HEK293T (cell line): ENCODE results near the gene INTS15.
"Not testable (repeated sequence)": the region's sequence is repeated elsewhere in the genome, so short reads cannot be mapped to it uniquely, and the experiment has no call there.

ENCODE experiments used
- CTCF ChIA-PET: fragments of 350-600 bp; formaldehyde crosslinking; extraction: SDS; loops from one replicate; lab custom pipeline; 2021; ENCODE audit warnings: antibody characterized with exemption, inconsistent platforms; lab: Yijun Ruan, JAX
- POLR2A ChIA-PET: fragments of 350-600 bp; formaldehyde crosslinking; extraction: SDS; loops from one replicate; lab custom pipeline; 2020; ENCODE audit warnings: antibody characterized with exemption, inconsistent platforms; lab: Yijun Ruan, JAX
- DNase-seq: peaks from one replicate; pipeline ENCODE4 v3.0.0; 2012; ENCODE audit warnings: mixed read lengths; ENCODE audit errors: extremely low spot score
- ARNT ChIP-seq: fragments of 450-650 bp; IDR thresholded peaks from 2 replicates; pipeline ENCODE4 v1.6.1; 2017; ENCODE audit warnings: mild to moderate bottlenecking
- BHLHE40 ChIP-seq: fragments of 450-650 bp; IDR thresholded peaks from 2 replicates; pipeline ENCODE4 v1.6.1; 2016; ENCODE audit warnings: mild to moderate bottlenecking, moderate library complexity, borderline replicate concordance
- CTBP1 ChIP-seq: fragments of 450-650 bp; IDR thresholded peaks from 2 replicates; pipeline ENCODE4 v1.6.1; 2016; ENCODE audit warnings: borderline replicate concordance
- ELF4 ChIP-seq: fragments of 450-650 bp; IDR thresholded peaks from 2 replicates; pipeline ENCODE4 v1.6.1; 2017; ENCODE audit warnings: antibody characterized with exemption
- FOXA1 ChIP-seq: fragments of 450-650 bp; IDR thresholded peaks from 2 replicates; pipeline ENCODE4 v1.6.1; 2016; ENCODE audit warnings: mild to moderate bottlenecking
- FOXK2 ChIP-seq: fragments of 450-650 bp; IDR thresholded peaks from 2 replicates; pipeline ENCODE4 v1.6.1; 2016; ENCODE audit warnings: mild to moderate bottlenecking
- FOXM1 ChIP-seq: fragments of 450-650 bp; IDR thresholded peaks from 2 replicates; pipeline ENCODE4 v1.6.1; 2017; ENCODE audit warnings: mild to moderate bottlenecking, borderline replicate concordance
- HDGF ChIP-seq: fragments of 450-650 bp; IDR thresholded peaks from 2 replicates; pipeline ENCODE4 v1.6.1; 2017; ENCODE audit warnings: antibody characterized with exemption, borderline replicate concordance
- L3MBTL2 ChIP-seq: fragments of 450-650 bp; conservative IDR thresholded peaks from 2 replicates; pipeline ENCODE4 v1.6.1; 2016; ENCODE audit warnings: mild to moderate bottlenecking
- LEF1 ChIP-seq: fragments of 450-650 bp; IDR thresholded peaks from 2 replicates; pipeline ENCODE4 v1.6.1; 2017; ENCODE audit warnings: mild to moderate bottlenecking, borderline replicate concordance
- NFRKB ChIP-seq: fragments of 450-650 bp; IDR thresholded peaks from 2 replicates; pipeline ENCODE4 v1.6.1; 2016; ENCODE audit warnings: mild to moderate bottlenecking, moderate library complexity
- PKNOX1 ChIP-seq: fragments of 450-650 bp; IDR thresholded peaks from 2 replicates; pipeline ENCODE4 v1.6.1; 2016
- SP1 ChIP-seq: fragments of 450-650 bp; IDR thresholded peaks from 2 replicates; pipeline ENCODE4 v1.6.1; 2017
- SUZ12 ChIP-seq: fragments of 450-650 bp; IDR thresholded peaks from 2 replicates; pipeline ENCODE4 v1.6.1; 2016; ENCODE audit warnings: mild to moderate bottlenecking
- TARDBP ChIP-seq: fragments of 450-650 bp; IDR thresholded peaks from 2 replicates; pipeline ENCODE4 v1.6.1; 2016
- ZNF384 ChIP-seq: fragments of 450-650 bp; IDR thresholded peaks from 2 replicates; pipeline ENCODE4 v1.6.1; 2016

Gene INTS15

DNA sequence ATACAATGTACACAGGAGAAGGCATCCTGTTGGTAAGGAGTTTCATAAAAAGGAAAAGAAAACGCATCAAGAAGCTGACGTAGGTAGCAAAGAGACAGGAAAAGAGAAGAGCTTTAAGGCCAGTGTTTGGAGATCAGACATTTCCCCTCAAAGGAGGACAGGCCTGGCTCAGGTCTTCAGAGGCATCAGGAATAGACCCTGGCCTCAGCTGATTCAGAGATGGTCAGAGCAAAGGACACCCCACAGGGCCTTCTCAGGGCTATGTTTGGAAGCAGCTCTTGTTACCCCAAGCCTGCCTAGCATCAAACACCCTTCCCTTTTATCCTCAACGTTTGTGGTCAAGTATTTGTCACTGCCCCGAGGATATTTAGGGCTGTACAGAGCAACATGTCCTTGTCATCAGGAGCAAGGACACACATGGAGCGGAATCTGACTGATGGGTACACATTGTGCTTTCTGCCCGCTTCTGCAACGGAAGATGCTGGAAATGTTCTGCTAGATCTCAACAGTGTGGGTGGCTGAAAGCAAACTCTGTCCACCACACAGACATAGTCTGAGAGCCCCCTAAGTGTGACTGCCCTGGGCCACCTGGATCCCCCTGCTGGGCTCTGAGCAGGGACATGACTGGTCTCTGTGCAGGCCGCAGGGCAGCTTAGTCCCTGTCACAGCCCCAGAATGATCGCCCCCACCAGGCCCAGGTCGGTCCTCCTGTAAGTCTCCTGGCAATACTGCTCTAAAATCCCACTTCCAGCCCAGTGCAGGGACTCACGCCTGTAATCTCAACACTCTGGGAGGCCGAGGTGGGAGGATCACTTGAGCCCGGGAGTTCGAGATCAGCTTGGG lies 13.6 kb upstream of the INTS15 start:
- TF ChIP-seq SUZ12: no peak
- TF ChIP-seq LEF1: no peak
- TF ChIP-seq SP1: no peak
- no peak for TF ChIP-seq CTBP1
- TF ChIP-seq FOXM1: no peak
- CTCF ChIA-PET: interaction anchor here (0.6 to 2.0 kb wide), 5 partner anchors 14 to 68 kb away, joined by 3 to 8 read pairs (median 4); no protein-coding TSS in a partner anchor
- peak; percentile 35 for DNase-seq
- POLR2A ChIA-PET: interaction anchor here (1.0 to 1.5 kb wide), 4 partner anchors 14 to 71 kb away, joined by 3 to 5 read pairs (median 4); partner anchors contain the start of gene INTS15

DNA sequence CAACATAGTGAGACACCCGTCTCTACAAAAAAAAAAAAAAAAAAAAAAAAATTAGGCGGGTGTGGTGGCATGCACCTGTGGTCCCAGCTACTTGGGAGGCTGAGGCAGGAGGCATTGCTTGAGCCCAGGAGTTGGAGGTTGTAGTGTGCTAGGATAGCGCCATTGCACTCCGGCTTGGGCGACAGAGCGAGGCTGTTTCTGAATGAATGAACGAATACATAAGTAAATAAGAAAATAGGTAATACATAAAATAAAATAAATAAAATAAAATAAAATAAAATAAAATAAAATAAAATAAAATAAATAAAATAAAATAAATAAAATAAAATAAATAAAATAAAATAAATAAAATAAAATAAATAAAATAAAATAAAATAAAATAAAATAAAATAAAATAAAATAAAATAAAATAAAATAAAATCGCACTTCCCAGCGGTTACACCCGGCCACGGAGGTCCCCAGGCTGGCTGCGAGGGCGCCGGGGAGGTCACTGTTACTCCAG lies 12.9 kb upstream of the INTS15 start:
- ChIA-PET CTCF (interaction anchor here (1.6 kb wide), 1 partner anchor 18 kb away, joined by 8 read pairs; no protein-coding TSS in a partner anchor), POLR2A (interaction anchor here (0.5 to 1.6 kb wide), 6 partner anchors 8 to 220 kb away, joined by 3 to 5 read pairs (median 3); no protein-coding TSS in a partner anchor)
- not testable (repeated sequence) for DNase-seq
- peak; percentile 83; the same call in 1 of the 2 replicates for TF ChIP-seq ZNF384

DNA sequence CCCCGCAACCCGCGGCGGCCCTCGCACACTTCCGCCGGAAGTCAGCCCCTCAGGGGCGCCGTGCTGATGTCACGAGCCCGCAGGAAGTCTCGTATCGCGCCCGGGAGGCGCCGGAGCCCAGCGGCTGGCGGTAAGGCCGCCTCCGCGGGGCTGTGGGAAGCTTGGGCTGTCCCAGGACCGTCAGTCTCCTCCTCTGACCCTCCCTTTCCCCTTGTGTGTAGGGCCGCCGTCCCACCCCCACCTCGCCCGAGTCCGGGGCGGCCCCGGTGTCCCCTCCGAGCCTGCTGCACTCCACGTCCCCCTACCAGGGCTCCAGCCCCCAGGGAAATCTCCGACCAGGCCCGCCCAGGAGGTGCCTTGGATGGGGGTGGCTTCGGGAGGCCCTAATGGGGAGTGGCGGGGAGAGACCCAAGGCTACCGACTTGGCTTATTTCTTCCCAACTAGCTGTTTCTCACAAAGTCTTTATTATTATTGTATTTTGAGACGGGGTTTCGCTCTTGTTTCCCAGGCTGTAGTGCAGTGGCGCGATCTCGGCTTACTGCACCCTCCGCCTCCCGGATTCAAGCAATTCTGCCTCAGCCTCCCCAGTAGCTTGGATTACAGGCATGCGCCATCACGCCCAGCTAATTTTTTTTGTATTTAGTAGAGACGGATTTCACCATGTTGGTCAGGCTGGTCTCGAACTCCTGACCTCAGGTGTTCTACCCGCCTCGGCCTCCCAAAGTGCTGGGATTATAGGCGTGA lies 12.3 kb upstream of the INTS15 start, which contains the start of gene ZDHHC4:
Gene ZDHHC4 (plus strand): TSS at position 86 of the 745 bp plus-strand sequence. CDS start 3,108 bp downstream, outside the sequence.
- ChIA-PET CTCF (interaction anchor here (1.5 to 1.6 kb wide), 2 partner anchors 12 to 19 kb away, joined by 7 to 8 read pairs; partner anchors contain the start of gene INTS15), POLR2A (interaction anchor here (0.5 to 1.6 kb wide), 9 partner anchors 9 to 221 kb away, joined by 3 to 9 read pairs (median 3); partner anchors contain the start of gene INTS15)
- DNase-seq: peak; percentile 97
- TF ChIP-seq FOXA1 (no peak), BHLHE40 (no peak), ELF4 (peak; percentile 45; the same call in 1 of the 2 replicates), SP1 (no peak), FOXK2 (no peak)

DNA sequence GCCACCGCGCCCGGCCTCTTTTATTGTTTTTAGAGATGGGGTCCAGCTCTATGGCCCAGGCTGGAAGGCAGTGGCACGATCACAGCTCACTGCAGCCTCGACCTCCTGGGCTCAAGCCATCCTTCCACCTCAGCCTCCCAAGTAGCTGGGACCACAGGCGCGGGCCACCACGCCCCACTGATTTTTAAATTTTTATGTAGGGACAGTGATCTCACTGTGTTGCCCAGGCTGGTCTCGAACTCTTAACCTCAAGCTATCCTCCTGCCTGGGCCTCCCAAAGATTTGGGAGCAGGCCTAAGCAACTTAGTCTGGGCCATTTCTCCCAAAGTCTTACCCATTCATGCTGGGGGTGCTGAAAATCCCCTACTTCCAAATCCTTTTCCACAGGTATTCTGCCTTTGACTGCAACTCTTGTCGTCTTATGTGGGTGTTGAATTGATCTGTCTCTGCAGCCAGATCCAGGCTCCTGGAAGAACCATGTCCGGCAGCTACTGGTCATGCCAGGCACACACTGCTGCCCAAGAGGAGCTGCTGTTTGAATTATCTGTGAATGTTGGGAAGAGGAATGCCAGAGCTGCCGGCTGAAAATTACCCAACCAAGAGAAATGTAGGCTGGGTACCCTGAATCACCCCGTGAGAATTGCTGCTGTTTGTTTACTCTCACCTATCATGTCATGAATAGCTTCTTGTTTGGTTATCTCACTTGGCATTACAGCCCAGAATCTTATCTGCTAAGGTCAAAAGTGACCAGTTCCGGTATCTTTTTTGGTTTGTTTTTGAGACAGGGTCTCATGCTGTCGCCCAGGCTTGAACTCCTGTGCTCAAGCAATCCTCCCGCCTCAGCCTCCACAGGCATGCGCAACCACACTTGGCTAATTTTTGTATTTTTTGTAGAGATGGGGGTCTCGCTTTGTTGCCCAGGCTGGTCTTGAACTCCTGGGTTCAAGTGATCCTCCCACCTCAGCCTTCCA lies 11.4 kb upstream of the INTS15 start:
- ChIA-PET CTCF (interaction anchor here (1.5 to 1.6 kb wide), 2 partner anchors 11 to 20 kb away, joined by 7 to 8 read pairs; partner anchors contain the start of gene INTS15), POLR2A (interaction anchor here (0.9 to 1.6 kb wide), 5 partner anchors 10 to 58 kb away, joined by 3 to 9 read pairs (median 4); partner anchors contain the start of gene INTS15)
- TF ChIP-seq NFRKB (no peak), ELF4 (no peak), PKNOX1 (no peak), LEF1 (no peak), ZNF384 (no peak), FOXA1 (no peak), SP1 (no peak), ARNT (no peak), FOXM1 (no peak), BHLHE40 (no peak), L3MBTL2 (no peak), TARDBP (no peak), SUZ12 (no peak), FOXK2 (no peak), HDGF (no peak), CTBP1 (no peak)
- DNase-seq: no peak

DNA sequence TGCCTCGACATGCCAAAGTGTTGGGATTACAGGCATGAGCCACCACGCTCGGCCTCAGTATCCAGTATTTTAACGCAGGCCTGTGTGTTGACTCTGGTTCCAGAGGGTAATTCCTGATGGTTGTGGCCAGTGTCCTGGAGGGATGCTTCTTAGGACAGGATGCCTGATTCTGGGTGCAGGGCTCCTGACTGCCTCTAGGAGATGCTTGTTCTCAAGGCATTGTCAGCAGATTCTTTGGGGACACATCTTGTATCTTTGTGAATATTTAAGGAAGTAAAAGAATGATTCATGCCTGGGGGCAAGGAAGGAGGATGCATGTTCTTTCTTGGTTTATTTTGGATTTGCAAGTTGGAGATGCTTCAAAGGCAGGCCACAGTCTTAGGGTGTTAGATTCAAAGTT lies 10.4 kb upstream of the INTS15 start:
- CTCF ChIA-PET: no interaction called here
- TF ChIP-seq SUZ12 (no peak), LEF1 (no peak), SP1 (no peak), ELF4 (no peak), ZNF384 (no peak), BHLHE40 (no peak), FOXA1 (no peak), CTBP1 (no peak), FOXK2 (no peak), L3MBTL2 (no peak), NFRKB (no peak), FOXM1 (no peak)
- POLR2A ChIA-PET: no interaction called here
- DNase-seq: no peak

DNA sequence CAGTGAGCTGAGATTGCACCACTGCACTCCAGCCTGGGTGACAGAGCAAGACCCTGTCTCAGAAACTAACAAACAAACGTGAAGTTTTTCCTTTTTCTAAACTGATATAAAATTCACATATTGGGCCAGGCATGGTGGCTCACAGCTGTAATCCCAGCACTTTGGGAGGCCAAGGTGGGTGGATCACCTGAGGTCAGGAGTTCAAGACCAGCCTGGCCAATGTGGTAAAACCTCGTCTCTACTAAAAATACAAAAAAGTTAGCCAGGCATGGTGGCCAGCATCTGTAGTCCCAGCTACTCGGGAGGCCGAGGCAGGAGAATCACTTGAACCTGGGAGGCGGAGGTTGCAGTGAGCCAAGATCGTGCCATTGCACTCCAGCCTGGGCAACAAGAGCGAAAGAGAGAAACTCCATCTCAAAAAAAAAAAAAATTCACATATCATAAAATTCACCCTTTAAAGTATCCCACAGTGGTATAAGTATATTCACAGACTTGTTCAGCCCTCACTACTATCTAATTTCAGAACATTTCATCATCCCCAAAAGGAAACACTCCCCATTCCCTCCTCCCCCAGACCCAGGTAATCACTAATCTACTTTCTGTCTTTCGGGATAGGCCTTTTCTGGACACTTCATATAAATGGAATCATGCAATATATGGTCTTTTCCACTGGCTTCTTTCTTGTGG lies 3.9 kb upstream of the INTS15 start:
- DNase-seq, CTCF ChIA-PET, POLR2A ChIA-PET: not testable (repeated sequence)
